ENCODE results near the gene EYA3.
A peak's percentile ranks its signal among the peaks of the same experiment; 100 is the strongest.

Gene EYA3

DNA sequence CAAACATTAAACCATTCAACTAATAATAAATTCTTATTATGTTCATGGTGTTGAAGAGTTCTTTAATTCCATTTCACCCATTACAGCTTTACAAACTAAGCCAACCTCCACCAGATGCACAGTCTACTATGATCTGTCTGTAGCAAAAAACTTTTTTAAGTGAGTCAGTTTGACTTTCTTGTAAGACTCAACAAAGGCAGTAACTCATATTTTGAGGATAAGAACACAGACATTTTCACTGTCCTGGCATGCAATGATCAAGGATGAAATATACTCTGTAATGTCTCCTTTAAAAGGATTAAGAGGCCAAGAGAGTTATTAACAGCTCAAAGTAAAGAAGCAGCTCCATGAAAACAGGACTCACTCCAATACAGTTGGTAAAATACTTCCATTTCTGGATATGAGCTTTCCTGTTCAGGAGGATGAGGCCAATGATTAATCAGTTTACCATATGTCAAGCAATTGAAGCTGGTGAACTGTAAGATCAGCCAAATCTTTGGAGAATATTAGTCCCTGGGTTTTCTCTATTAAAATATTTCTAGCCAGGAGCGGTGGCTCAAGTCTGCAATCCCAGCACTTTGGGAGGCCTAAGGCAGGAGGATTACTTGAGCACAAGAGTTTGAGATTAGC lies 108.1 kb downstream of the EYA3 start:
- no peak for FAIRE-seq
- DNase-seq (ENCODE audit: extremely low spot score, insufficient read length, low read depth), result no peak

- FAIRE-seq (no peak), DNase-seq (ENCODE audit: extremely low spot score, insufficient read length, low read depth) (no peak)
Measured at GRCh38 chr1:27979859-27980201, 108.6 kb downstream of the EYA3 start.

DNA sequence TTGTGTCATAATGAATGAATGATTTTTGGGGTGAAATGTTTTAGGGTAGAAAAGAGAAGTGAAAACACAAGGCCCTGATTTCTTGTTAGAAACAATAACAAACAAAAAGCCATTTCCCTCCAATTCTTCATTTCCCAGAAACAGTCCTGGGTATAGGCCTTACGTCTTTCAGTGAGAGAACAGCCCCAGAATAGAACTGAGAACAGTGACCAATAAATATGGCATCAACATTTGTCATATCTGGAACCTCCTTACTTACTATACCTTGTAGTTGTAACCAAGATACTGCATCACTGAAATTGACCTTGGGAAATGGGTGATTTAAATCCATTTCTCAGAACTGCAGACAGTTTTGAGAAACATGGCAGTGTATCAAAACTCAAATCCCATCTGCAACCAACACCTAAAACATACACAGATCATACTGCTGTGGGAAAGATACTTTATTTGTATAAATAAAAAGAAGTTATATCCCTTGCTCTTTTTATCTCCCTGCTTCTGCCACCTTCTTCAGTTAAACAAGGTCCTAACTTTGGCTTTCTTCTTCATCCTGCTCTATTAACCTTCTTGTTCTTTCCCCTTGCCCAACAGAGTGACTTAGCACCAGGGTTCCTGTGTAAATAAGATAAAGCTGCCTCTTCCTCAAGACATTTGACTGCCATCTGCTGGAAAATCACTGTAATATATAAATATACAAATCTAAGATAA lies 109.1 kb downstream of the EYA3 start:
- FAIRE-seq (peak; percentile 38), DNase-seq (ENCODE audit: extremely low spot score, insufficient read length, low read depth) (no peak)

DNA sequence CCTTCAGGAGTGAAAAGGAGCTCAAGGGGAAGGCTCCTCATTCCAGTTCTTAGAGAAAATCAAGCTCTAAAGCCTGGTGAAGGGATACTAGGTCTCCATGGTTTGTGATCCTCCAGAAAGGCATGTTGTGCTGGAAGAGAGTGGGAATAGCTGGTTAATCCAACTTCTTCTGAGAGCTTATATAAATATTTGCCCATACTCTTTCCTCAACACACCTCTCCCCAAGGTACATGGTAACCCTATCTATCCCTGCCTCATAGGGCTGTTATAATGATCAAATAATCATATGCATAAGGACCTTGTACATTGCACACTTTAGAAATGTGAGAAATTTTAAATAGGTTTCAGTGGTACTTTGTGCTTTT lies 114.0 kb downstream of the EYA3 start:
- DNase-seq (ENCODE audit: extremely low spot score, insufficient read length, low read depth) (no peak), FAIRE-seq (no peak)

DNA sequence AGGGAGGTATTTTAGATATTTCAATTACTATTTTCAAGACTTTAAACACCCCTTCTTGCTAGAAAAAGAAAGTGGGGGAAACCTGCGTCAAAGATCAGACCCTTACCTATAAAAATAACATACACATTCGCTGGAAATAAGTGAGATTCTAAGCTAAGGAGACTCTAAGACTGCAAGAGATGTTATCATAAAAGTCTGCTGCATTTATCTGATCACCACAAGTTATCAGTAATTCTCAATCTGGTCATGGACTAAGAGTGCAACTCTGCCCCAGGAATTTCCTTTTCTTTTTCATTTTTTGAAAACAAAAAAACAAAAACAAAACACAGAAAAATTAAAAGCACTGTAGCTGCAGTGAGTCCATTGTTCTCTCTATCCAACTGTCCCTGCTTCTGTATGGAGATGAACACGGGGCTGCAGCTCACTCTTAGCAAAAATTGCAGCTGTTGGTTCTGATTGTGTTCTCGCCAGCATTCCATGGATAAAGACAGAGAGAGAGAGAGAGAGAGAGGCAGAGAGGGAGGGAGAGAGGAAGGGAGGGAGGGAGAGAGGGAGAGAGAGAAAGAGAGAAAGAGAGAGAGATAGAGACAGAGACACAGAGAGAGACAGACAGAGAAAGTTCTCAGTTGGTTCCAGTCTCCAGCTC lies 114.5 kb downstream of the EYA3 start:
- FAIRE-seq (no peak), DNase-seq (ENCODE audit: extremely low spot score, insufficient read length, low read depth) (no peak)

DNA sequence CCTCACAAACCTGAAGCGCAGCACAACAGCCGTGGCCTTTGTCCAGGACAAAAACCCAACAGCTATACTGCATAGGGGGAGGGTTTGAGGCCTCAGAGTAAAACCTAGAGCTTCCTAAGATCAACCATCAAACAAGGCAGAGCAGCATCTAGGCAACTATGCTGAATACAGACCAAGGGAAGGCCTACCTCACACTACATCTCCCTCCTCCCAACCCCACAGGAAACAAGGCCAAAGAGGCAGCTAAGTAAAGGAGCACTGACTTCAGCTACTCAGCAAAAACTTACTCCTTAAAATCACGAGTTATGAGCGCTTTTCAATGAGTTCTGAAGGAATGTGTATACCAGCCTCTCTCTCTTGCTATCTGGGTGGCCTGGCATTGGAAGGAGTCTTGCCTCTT lies 116.3 kb downstream of the EYA3 start:
- FAIRE-seq, result no peak
- no peak for DNase-seq (ENCODE audit: extremely low spot score, insufficient read length, low read depth)

DNA sequence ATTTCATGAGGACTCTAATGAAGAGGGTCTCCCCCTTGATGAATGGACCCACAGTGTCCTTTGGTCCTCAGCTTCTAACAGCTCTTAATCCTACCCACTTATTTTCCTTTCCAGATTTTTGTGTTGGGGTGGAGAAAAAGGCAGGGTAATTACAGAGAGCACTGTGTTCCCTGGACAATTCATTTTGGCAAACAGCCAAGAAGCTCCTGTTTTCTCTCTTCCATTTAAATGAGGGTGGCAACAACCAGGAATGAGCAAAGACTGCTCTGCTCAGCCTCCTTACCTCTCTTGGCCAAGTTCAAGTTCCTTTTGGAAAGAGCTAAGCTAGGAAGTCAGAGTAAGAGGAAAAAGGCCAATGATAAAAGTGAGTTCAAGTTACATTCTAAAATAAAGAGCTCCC lies 116.7 kb downstream of the EYA3 start:
- FAIRE-seq (no peak), DNase-seq (ENCODE audit: extremely low spot score, insufficient read length, low read depth) (no peak)

GRCh38 chr1:27970401-27970800 lies 118.0 kb downstream of the EYA3 start:
- FAIRE-seq (no peak), DNase-seq (ENCODE audit: extremely low spot score, insufficient read length, low read depth) (no peak)

DNA sequence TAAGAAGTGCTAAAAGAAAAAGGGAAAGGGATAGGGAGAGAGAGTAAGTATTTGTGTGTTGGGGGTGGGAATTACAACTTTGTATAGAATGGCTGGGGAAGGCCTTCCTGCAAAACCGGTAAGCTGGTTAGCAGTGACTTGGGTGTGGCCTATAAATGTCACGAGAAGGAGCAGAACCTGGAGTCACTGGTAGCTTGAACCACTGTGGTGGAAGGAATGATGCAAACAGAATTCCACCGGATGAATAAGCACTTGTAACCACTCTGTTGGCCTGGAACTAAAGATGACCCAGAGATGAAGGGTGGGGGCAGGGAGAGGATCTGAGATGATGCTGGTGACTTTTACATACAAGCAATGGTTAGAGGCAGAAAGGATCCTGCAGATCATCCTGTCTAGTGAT lies 119.7 kb downstream of the EYA3 start:
- FAIRE-seq (no peak), DNase-seq (ENCODE audit: extremely low spot score, insufficient read length, low read depth) (no peak)

DNA sequence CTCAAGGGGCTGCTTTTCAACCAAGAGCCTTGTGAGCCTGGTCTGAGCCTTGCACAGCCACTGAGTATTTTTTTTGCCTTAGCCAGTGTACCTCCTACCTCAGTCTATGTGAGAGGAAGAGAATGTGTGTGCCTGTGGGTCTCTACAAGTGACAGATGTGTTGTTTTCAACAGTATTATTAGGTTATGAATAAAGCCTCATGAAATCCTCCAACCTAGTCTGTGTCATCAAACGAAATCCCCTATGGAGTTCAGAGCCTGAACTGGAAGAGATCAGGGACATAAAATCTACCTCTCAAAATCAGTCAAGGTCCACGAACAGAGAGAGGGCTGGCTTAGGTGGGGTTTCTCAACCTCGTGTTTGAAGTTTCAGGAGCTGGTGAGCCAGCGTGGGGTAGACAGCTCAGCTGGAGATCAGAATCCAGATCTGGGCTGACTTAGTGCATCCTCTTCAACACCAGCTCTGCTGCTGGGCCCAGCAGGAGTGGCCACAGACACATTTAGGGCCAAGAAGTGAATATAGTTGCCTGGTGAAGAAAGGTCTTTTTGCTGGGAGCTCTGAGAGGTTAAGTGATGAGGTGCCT lies 120.4 kb downstream of the EYA3 start:
- DNase-seq (ENCODE audit: extremely low spot score, insufficient read length, low read depth) (no peak), FAIRE-seq (no peak)

DNA sequence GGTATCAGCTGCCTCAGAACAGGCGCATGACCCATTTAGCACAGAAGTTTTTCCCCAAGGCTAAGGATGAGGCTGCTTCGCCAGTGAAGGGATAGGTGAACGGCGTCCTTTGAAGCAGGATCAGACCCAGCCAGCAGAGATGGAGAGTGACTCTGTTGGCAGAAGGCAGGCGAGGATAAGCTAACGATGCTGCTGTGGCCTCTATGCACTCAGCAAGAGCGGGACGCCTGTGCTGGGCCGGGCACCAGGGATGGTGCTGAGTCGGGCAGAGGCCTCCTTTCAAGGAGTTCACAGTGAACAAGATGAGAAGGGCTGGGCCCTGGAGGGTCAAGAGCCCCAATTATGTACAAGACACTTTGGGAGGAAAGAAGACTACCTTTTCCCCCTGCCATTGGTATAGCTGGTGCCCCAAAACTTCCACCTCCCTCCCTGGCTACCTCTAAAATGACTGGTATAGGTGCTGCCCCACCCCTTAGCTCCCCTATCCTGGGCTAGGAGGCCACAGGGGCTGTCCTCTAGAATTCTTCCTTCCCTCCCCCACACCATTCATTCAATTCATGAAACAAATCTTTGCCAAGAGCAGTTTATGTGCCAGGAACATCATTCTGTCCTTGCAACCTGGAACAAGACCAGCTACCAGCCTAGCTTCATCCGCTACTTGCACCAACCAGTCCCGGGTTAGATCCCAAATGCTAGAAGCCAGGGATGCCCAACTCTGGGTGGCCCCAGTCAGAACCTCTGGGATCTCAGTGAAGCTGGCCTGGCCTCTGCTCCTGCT lies 121.1 kb downstream of the EYA3 start:
- no peak for FAIRE-seq
- DNase-seq (ENCODE audit: extremely low spot score, insufficient read length, low read depth), result no peak

GRCh38 chr1:27966402-27967105 lies 121.9 kb downstream of the EYA3 start:
- FAIRE-seq (no peak), DNase-seq (ENCODE audit: extremely low spot score, insufficient read length, low read depth) (no peak)

DNA sequence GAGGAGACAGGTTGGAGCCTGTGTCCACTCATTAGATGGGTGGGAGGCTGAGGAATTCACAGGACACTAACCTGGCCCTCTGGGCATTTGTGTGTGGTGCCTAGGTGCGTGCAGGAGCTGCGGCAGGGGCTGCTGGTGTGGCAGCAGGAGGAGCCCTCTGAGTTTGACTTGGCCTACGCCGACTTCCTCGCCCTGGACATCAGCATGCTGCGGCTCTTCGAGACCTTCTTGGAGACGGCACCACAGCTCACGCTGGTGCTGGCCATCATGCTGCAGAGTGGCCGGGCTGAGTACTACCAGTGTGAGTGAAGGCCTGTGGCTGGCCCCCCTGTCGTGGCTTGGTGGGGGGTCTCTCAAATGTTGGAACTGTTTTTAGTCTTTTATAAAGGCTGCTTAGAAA lies 125.0 kb downstream of the EYA3 start:
- DNase-seq (ENCODE audit: extremely low spot score, insufficient read length, low read depth) (no peak), FAIRE-seq (no peak)

DNA sequence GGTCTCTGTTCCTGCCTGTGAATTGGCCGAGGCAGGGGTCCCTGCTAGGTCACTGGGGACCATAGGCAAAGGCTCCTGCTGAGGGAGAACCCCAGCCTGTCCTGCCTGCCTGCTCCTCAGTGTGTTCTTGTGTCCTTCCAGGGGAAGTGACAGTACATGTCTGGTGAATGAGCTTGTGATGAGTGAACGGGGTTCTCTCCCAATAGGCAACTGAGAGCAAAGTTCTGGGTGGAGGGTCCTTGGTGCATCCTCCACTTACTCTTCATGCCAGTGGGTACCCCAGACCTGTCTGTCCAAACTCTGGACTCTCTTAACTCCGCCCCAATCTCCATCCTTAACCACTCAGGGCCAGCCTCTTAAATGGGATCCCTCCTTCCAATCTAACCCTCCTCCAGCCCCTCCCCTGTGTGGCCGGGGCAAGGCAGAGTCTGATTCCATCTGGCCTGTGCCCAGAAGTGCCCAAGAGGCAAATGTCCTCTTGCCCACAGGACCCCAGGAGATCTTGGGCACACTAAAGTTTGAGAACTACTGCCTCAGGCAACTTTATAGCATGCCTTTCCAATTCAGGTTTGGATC lies 126.7 kb downstream of the EYA3 start:
- DNase-seq (ENCODE audit: extremely low spot score, insufficient read length, low read depth) (no peak), FAIRE-seq (no peak)

GRCh38 chr1:27960762-27961645 lies 127.4 kb downstream of the EYA3 start:
- no peak for FAIRE-seq

DNA sequence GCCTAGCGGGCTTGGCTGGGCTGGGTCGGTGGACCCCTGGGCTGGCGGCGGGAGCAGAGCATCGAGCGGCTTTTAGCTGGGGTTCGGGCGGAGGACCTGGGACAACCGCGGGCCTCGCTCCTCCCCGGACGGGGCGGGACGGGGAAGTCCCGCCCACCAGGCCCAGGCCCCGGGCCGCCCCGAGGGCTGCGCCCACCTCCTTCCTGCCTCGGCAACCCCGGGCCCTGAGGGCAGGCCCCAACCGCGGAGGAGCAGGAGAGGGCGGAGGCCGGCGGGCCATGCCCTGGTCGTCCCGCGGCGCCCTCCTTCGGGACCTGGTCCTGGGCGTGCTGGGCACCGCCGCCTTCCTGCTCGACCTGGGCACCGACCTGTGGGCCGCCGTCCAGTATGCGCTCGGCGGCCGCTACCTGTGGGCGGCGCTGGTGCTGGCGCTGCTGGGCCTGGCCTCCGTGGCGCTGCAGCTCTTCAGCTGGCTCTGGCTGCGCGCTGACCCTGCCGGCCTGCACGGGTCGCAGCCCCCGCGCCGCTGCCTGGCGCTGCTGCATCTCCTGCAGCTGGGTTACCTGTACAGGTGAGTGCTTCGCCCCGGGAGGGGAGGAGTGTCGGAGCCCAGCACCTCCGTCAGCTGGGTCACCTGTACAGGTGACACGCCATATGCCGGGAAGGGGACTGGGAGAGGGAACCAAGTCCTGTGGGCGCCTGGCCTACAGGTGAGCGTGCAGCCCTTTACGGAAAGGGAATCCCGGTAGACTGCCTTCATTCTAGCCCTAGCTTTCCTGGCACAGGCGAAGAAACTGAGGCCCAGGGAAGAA lies 128.4 kb downstream of the EYA3 start, which contains the start of gene XKR8:
TSS of gene XKR8 (plus strand) at position 182 of the 812 bp plus-strand sequence. CDS start at position 279, 97 bp downstream.
- FAIRE-seq, result no peak
- peak; percentile 93 for DNase-seq (ENCODE audit: extremely low spot score, insufficient read length, low read depth)

More at GRCh38 chr1:27960762-27961645, 127.4 kb downstream of the EYA3 start:
- no peak for DNase-seq (ENCODE audit: extremely low spot score, insufficient read length, low read depth)

DNA sequence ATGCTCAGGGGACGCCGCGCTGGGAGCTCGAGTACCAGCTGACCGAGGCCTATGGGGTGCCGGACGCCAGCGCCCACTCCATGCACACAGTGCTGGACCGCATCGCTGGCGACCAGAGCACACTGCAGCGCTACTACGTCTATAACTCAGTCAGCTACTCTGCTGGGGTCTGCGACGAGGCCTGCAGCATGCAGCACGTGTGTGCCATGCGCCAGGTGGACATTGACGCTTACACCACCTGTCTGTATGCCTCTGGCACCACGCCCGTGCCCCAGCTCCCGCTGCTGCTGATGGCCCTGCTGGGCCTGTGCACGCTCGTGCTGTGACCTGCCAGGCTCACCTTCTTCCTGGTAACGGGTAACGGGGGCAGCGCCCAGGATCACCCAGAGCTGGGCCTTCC lies 129.9 kb downstream of the EYA3 start:
- DNase-seq (ENCODE audit: extremely low spot score, insufficient read length, low read depth) (no peak), FAIRE-seq (no peak)

GRCh38 chr1:27957655-27958054 lies 130.8 kb downstream of the EYA3 start:
- DNase-seq (ENCODE audit: extremely low spot score, insufficient read length, low read depth) (no peak), FAIRE-seq (no peak)

Data from GM18507 (cell line).